NCI-H1694 treated with DMSO at 0.1 percent for 48 hours (cell line): ENCODE results near the gene GNRHR.
"Not testable (repeated sequence)": the region's sequence is repeated elsewhere in the genome, so short reads cannot be mapped to it uniquely, and the experiment has no call there.

Source experiments
- DNase-seq: peaks from one replicate; lab custom pipeline; 2025; lab: John Stamatoyannopoulos, UW

GNRHR gene

GRCh38 chr4:67727124-67727850, 26.9 kb downstream of the GNRHR start:
- DNase-seq = no peak

- no peak for DNase-seq
These were observed 28.2 kb downstream of the GNRHR start for GRCh38 chr4:67725981-67726380.

GRCh38 chr4:67725132-67725531, 29.1 kb downstream of the GNRHR start:
- DNase-seq = no peak

GRCh38 chr4:67723949-67724348, 30.2 kb downstream of the GNRHR start:
- no peak for DNase-seq

GRCh38 chr4:67723341-67723740, 30.8 kb downstream of the GNRHR start:
- no peak for DNase-seq

GRCh38 chr4:67721770-67722597, 32.2 kb downstream of the GNRHR start:
- DNase-seq = no peak

- no peak for DNase-seq
These were observed 32.8 kb downstream of the GNRHR start for GRCh38 chr4:67721315-67721769.

GRCh38 chr4:67719953-67720617, 34.1 kb downstream of the GNRHR start:
- no peak for DNase-seq

GRCh38 chr4:67718848-67719247, 35.3 kb downstream of the GNRHR start:
- no peak for DNase-seq

GRCh38 chr4:67717586-67717985, 36.6 kb downstream of the GNRHR start:
- DNase-seq = no peak

- no peak for DNase-seq
These were observed 39.2 kb downstream of the GNRHR start for GRCh38 chr4:67714955-67715354.

- no peak for DNase-seq
These were observed 40.0 kb downstream of the GNRHR start for GRCh38 chr4:67714248-67714583.

GRCh38 chr4:67713529-67714247, 40.5 kb downstream of the GNRHR start:
- DNase-seq = no peak

GRCh38 chr4:67712650-67713528, 41.3 kb downstream of the GNRHR start:
- no peak for DNase-seq

- no peak for DNase-seq
These were observed 42.1 kb downstream of the GNRHR start for GRCh38 chr4:67712000-67712625.

GRCh38 chr4:67706682-67707081, 47.5 kb downstream of the GNRHR start:
- DNase-seq = not testable (repeated sequence)

GRCh38 chr4:67704843-67705242, 49.3 kb downstream of the GNRHR start:
- no peak for DNase-seq

GRCh38 chr4:67702166-67702565, 52.0 kb downstream of the GNRHR start:
- DNase-seq = no peak

- no peak for DNase-seq
These were observed 52.7 kb downstream of the GNRHR start for GRCh38 chr4:67701517-67701850.

GRCh38 chr4:67700738-67701516, 53.3 kb downstream of the GNRHR start, which contains the start of gene UBA6:
TSS of gene UBA6 (minus strand) at chr4:67701155. CDS start at chr4:67701119, 36 bp downstream.
- DNase-seq = peak; percentile 82
